Cardiac septum (tissue), 1 donor: ENCODE data around the gene TDP1. TPM values are rescaled to one million over a fixed set of nuclear protein-coding genes. Genes with fewer than 3 reads are reported as not detected.
"Not testable (repeated sequence)": the region's sequence is repeated elsewhere in the genome, so short reads cannot be mapped to it uniquely, and the experiment has no call there.

Experiments used
- DNase-seq: peaks from one replicate; pipeline ENCODE4 v3.0.0-alpha.2; 2020; ENCODE audit warnings: low spot score
- intact Hi-C: fragments of 100-400 bp; cut with DNase I; formaldehyde crosslinking; loops from one replicate; pipeline ENCODE4 v1.14.0; 2022
- total RNA-seq: library from RNA; stranded (reverse); fragmentation: NEBNext Ultra II Directional; extraction: Animal tissue kit (Norgen Biotek cat#: 25700); gene quantifications from one replicate; pipeline ENCODE4 v1.2.1, GENCODE V29; 2021
- donor health status: DM: no; HTN: no; CAD: no.

TDP1 gene
- total RNA-seq, 1 donor from 2014 or later = 2.8 TPM

DNA sequence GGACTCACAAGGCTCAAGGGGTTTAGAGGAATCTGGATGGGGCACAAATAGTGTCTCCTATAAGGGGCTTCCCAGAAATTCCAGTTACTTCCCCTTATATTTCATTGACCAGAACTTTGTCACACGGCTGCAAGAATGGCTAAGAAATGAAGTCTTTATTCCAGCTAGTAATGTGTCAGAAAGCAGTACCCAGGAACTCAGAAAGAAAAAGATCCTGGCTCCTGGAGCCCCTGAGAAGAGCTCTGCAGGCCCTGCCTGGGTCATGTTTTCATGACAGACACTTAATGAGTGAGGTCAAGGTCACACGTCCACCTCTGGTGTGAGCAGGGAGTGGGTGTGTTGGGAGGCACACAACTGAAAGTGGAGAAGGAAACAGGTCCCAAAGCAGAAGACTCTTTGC is 123.8 kb downstream of the TDP1 start:
- intact Hi-C loops = no loop called here
- no peak for DNase-seq

DNA sequence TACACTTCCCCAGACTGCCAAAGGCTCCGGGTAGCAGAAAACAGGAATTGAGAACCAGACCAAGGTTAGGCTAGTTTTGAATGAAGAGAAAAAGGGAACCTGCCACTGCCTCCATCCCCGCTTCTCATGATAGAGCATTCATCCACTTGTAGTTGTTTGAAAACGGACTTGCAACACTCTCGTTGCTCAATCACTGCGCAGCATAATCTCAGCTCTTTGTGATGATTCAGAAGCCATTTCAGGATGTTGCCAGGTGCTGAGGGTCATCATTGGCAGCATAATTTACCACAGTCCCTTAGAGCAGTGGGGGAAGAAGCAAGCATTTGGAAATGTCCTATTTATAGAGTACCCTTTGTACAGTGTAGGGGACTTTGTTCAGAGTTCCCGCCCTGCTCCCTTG is 131.7 kb downstream of the TDP1 start:
- intact Hi-C loops = no loop called here

DNA sequence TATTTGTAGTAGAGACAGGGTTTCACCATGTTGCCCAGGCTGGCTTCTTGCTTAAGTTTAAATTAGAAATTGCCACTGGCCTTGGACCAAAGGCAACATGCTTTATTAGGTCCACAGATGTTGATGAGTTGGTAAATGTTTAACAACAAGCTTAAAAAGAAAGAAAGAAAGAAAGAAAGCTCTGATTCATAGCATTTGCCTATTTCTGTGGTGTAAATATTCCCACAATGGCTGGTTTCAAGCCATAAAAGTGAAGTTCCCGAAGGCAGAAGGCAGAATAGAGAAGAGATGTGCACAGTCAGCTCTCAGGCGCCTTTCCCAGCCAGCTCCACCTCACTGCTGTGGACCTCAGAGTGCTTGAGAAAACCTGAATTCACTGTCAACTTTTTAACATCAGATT is 132.4 kb downstream of the TDP1 start:
- intact Hi-C loops = no loop called here
- no peak for DNase-seq

More for the DNA sequence above, 131.7 kb downstream of the TDP1 start:
- DNase-seq = no peak

DNA sequence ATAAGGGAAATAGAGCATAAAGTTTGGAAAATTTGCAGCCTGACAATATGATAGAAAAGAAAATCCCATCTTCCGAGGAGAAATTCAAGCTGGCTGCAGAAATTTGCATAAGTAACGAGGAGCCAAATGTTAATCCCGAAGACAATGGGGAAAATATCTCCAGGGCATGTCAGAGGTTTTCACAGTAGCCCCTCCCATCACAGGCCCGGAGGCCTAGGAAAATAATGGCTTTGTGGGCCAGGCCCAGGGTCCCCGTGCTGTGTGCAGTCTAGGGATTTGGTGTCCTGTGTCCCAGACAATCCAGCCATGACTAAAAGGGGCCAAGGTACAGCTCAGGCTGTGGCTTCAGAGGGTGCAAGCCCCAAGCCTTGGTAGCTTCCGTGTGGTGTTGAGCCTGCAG is 133.8 kb downstream of the TDP1 start:
- DNase-seq, intact Hi-C loops: not testable (repeated sequence)

DNA sequence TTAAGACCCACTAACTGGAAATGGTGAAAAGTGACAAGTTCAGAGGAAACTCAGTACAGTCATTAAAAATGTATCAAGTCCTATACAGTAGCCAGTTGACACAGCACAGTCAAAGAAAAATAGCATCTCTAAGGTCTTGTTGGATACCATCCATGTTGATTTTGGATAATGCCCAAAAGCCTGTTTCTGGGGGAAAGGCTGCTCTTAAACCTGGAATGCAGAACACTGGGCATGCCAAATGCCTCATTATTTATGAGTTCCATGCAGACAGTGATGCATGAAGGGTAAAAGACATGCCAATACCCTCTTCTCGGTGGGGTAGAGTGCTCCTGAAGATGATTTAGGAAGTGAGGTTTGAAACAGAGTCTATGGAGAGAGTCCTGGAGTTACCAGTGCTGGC is 135.7 kb downstream of the TDP1 start:
- intact Hi-C loops = no loop called here
- no peak for DNase-seq

DNA sequence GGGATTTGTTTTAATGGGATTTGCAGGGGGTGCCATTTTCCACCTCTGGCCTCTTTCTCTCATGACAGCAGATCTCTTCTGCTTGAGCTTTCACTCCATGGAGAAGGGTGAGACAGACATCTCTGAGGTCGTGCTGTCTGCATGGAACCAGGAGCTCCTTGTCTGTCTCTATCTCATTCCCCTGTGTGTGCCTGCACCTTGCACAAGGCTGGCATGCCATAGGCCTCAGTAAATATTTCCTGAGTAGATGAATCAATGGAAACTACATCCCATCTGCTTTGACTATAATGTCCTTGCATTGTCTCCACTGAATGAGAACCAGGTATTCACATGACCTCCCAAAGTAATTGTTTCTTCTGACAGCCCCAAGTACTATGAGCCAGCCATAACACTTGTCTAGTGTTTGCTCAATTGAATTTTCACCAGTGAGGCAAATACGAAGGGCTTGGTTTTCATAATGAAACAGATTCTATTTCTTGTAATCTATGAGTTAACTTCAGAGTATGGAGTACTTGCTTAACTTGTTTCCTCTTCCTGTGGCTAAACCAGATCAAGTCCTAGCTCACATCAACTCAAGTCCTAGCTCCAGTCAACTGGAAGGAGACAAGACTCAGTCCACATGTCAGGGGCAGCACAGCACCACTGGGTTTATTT is 138.3 kb downstream of the TDP1 start:
- intact Hi-C loops = no loop called here
- DNase-seq = no peak

Other genes with a start within 250 kb of the TDP1 start
- 1.9 TPM for gene EFCAB11, start 1.2 kb upstream of the TDP1 start, total RNA-seq
- gene KCNK13, start 106.1 kb downstream of the TDP1 start, total RNA-seq = 0.62 TPM